AG04449 (cell line): ENCODE measurements around the gene TRMT44.
A peak's percentile ranks its signal among the peaks of the same experiment; 100 is the strongest.

ENCODE experiments used
- CTCF ChIA-PET: fragments of 350-600 bp; formaldehyde crosslinking; extraction: SDS; loops from one replicate; lab custom pipeline; 2021; ENCODE audit warnings: antibody characterized with exemption; lab: Yijun Ruan, JAX
- POLR2A ChIA-PET: fragments of 400-600, 350-600 bp; formaldehyde crosslinking; extraction: SDS; loops from one replicate; lab custom pipeline; 2020; ENCODE audit warnings: antibody characterized with exemption, inconsistent platforms; lab: Yijun Ruan, JAX
- DNase-seq: peaks from one replicate; pipeline ENCODE4 v3.0.0-alpha.2; 2010; ENCODE audit warnings: low read depth, low spot score
- H3K4me3 ChIP-seq: 2 replicates; pipeline ENCODE4 v1.5.1; 2011; ENCODE audit warnings: low read depth, mild to moderate bottlenecking, control low read depth, low read length
- TF ChIP-seq, protein P1 (sequence below): IDR thresholded peaks from one replicate; pipeline ENCODE4 v1.5.1; 2011; ENCODE audit warnings: mild to moderate bottlenecking, moderate library complexity, low read length, control low read depth, inconsistent platforms; ENCODE audit not compliant: insufficient read depth; ENCODE audit errors: missing control alignments

The TRMT44 gene

DNA sequence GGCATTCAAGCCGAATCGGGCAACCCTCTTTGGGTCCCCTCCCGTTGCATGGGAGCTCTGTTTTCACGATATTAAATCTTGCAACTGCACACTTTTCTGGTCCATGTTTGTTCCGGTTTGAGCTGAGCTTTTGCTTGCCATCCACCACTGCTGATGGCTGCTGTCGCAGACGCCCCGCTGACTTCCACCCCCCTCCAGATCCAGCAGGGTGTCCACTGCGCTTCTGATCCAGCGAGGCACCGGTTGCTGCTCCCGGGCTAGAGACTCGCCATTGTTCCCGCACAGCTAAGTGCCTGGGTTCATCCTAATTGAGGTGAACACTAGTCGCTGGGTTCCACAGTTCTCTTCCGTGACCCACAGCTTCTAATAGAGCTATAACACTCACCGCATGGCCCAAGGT lies 13.3 kb upstream of the TRMT44 start:
- no peak for DNase-seq
- peak overlapping the region; percentile 88 for H3K4me3 ChIP-seq
- CTCF ChIA-PET, result interaction anchor here (1.0 to 5.1 kb wide), 4 partner anchors 10 to 250 kb away, joined by 5 to 26 read pairs (median 7); no protein-coding TSS in a partner anchor
- POLR2A ChIA-PET, result interaction anchor here (1.7 kb wide), 1 partner anchor 12 kb away, joined by 3 read pairs; no protein-coding TSS in a partner anchor
- TF ChIP-seq, protein P1, sequence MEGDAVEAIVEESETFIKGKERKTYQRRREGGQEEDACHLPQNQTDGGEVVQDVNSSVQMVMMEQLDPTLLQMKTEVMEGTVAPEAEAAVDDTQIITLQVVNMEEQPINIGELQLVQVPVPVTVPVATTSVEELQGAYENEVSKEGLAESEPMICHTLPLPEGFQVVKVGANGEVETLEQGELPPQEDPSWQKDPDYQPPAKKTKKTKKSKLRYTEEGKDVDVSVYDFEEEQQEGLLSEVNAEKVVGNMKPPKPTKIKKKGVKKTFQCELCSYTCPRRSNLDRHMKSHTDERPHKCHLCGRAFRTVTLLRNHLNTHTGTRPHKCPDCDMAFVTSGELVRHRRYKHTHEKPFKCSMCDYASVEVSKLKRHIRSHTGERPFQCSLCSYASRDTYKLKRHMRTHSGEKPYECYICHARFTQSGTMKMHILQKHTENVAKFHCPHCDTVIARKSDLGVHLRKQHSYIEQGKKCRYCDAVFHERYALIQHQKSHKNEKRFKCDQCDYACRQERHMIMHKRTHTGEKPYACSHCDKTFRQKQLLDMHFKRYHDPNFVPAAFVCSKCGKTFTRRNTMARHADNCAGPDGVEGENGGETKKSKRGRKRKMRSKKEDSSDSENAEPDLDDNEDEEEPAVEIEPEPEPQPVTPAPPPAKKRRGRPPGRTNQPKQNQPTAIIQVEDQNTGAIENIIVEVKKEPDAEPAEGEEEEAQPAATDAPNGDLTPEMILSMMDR, result no peak

DNA sequence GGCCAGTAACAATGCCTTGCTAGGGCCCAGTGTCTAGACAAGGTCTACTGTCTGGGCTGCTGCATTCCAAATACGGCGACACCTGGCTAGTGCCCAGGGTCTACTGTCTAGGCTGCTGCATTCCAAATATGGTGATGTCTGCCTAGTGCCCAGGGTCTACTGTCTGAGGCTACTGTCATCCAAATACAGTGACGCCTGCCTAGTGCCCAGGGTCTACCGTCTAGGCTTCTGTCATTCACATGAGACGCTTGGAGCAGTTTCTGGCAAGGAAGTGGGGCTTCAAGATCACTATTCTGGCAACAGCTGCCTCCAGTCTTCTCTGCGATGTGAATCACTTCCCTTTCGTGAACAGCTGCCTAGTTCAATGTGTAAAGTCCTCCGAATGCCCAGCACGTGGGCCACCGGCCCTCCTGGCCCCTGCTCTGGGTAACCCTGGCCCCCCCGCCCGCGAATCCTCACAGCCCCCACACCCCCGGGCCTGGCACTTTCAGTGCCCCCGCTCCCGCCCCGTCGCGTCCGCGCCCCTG lies 12.8 kb upstream of the TRMT44 start:
- TF ChIP-seq, protein P1, result no peak
- ChIA-PET POLR2A (interaction anchor here (0.9 to 1.7 kb wide), 3 partner anchors 12 to 270 kb away, joined by 3 to 10 read pairs (median 3); partner anchors contain the start of genes ACOX3 and TRMT44), CTCF (interaction anchor here (0.7 to 5.1 kb wide), 7 partner anchors 8 to 251 kb away, joined by 3 to 26 read pairs (median 5); no protein-coding TSS in a partner anchor)
- DNase-seq, result no peak
- H3K4me3 ChIP-seq, result peak overlapping the region; percentile 88

DNA sequence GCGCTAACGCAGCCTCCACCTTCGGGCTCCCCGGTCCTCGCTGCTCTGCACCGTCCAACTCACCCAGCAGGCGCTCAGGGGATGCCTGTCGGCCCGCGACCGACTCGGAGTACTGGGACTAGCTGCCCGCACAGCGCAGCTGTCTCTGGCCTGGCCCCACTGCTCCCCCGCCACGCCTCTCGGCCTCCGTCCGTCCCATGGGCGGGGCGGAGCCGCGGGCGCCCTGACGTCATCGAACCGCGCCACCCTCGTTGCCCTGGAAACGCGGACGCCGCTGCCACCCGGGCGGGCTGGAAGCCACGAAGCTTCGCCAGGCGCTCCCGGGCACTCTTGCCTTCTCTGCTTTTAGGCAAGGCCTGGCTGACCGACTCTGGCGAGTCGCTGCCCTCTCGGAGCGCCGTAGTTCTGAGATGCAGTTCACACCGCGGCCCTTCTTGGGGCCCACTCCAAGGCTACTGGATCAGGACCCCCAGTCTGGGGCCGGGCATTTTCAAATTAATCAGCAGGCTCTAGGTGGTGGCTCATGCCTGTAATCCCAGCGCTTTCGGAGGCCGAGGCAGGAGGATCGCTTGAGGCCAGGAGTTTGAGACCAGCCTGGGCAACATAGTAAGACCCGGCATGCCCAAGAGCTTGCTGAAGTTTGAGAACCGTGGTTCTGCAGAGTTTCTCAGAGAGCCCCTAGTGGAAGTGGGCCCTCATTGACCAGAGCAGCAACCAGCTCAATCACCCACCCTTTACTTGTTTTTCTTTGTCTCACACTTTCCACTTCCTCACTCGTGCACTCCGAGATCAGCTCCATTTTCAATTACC lies 12.1 kb upstream of the TRMT44 start:
- CTCF ChIA-PET, result interaction anchor here (0.7 to 5.1 kb wide), 8 partner anchors 9 to 252 kb away, joined by 3 to 26 read pairs (median 6); no protein-coding TSS in a partner anchor
- TF ChIP-seq, protein P1, result peak; percentile 58
- no peak for DNase-seq
- H3K4me3 ChIP-seq, result peak overlapping the region; percentile 88
- POLR2A ChIA-PET, result interaction anchor here (0.7 to 1.7 kb wide), 5 partner anchors 12 to 270 kb away, joined by 3 to 10 read pairs (median 3); partner anchors contain the start of genes ACOX3 and TRMT44

DNA sequence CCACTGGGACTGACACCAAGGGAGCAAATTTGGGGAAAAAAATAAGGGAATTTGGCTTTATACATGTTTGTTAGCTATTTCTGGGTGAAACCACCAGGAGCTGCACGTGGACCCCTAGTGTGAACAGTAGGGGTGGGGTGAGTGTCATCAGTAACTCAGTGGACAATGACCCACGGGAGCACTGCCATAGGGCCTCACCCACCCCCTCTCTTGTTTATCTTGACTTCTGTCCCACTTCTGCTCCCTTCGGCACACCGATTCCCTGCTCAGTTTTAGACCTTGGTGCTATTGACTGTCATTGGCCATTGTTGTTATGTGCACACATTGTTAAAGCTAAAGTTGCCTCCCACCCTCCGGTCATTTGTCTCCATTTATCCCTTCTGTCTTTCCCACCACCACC lies 9.0 kb upstream of the TRMT44 start:
- POLR2A ChIA-PET, result no interaction called here

DNA sequence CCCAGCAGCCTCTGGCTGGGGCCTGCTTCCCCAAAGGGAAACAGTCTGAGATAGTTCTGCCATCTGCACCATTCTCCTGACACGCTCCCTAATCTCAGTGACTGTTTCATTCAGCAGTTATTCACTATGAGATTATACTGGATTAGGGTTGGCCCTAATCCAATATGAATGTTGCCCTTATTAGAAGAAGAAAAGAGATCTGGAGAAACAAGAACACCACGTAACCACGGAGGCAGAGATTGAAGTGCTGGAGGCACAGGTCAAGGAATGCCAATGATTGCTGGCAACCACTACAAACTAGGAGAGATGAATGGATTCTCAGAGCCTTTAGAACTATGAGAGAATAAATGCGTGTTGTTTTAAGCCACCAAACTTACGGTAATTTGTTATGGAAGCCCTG lies 7.4 kb upstream of the TRMT44 start:
- ChIA-PET CTCF (no interaction called here), POLR2A (no interaction called here)
- no peak for DNase-seq
- H3K4me3 ChIP-seq, result no peak overlapping the region
- TF ChIP-seq, protein P1, result no peak

More for the DNA sequence above, 9.0 kb upstream of the TRMT44 start:
- CTCF ChIA-PET, result interaction anchor here (0.7 to 1.2 kb wide), 3 partner anchors 9 to 189 kb away, joined by 3 to 4 read pairs (median 4); partner anchors contain the start of genes ACOX3 and TRMT44
- DNase-seq, result no peak
- TF ChIP-seq, protein P1, result no peak
- H3K4me3 ChIP-seq, result no peak overlapping the region
